GM18867 (cell line): ENCODE data around the gene ADAMTS15.
"Not testable (repeated sequence)": the region's sequence is repeated elsewhere in the genome, so short reads cannot be mapped to it uniquely, and the experiment has no call there.

Experiments
- ATAC-seq: cut with Tn5 transposase; IDR thresholded peaks from one replicate; pipeline ENCODE4 v1.9.1; 2021; ENCODE audit warnings: mild to moderate bottlenecking, moderate library complexity; ENCODE audit not compliant: unreplicated experiment

The ADAMTS15 gene

DNA sequence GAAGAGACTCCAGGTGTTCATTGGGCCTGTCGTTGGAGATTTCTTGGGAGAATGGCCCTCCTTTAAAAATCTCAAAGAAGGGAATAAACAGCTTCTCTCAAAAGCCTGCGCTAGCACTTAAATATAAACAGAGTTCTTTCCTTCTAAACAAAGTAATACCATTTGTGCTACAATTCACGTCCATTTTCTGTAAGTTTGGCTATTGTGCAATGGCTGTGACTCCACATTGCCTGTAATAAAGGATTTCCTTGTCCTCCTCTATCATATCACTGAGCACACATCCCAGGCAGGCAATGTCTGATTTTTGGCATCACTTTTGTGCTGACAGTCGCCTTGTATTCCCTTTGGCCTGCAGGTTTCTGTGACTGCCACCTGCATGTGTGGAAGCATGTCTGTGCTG, 15.1 kb upstream of the ADAMTS15 start:
- ATAC-seq: no peak

DNA sequence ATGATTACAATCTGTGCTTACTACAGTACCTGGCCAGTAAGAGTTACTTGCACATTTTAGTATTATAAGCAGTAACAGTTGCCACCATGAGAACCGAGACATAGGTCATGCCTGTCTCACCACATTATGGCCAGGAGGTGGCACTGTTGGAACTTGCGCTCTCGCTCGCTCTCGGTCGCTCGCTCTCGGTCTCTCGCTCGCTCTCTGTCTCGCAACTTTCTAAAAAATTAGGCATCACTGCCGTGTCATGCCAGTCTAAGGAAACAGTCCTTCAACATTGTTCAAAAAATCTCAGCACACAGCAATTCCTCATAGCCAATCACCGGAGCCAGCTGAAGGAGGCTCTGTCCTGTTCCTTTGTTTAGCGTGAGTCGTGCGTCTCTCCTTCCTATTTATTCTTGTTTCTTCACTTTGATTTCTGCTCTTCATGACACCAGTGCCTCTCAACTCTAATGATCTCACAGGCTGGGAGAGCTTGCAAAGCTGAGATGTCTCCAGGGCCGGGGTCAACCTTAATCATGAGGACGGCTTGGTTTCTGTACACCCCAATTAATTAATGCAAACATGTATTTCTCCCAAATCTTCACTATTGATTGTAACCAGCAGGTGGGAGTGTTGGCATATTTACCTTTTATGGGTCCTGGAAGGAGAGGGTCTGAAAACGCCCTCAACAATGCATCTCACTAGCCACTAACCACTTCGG, 13.8 kb upstream of the ADAMTS15 start:
- peak; percentile 89 for ATAC-seq

GRCh38 chr11:130435671-130436070, 12.8 kb upstream of the ADAMTS15 start:
- no peak for ATAC-seq

DNA sequence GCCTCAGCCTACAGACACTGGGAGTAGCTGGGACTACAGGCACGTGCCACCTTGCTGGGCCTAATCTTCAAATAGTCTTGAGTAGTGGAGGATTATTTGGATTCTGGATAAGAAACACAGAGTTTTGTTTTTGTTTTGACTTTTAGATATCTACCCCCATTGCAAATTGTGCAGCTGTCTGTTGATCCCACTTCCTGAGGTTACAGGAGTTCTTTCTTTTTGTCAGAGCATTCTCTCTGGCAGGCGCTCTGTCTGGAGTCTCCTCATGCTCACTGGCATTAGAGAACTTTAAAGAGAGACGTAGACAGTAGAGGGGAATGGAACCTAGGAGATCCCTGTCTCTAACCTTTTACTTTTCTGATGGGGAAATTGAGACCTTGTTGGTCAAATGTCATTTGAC, 12.3 kb upstream of the ADAMTS15 start:
- ATAC-seq: no peak

- ATAC-seq: no peak
Observed at GRCh38 chr11:130437848-130438247, 10.6 kb upstream of the ADAMTS15 start.

DNA sequence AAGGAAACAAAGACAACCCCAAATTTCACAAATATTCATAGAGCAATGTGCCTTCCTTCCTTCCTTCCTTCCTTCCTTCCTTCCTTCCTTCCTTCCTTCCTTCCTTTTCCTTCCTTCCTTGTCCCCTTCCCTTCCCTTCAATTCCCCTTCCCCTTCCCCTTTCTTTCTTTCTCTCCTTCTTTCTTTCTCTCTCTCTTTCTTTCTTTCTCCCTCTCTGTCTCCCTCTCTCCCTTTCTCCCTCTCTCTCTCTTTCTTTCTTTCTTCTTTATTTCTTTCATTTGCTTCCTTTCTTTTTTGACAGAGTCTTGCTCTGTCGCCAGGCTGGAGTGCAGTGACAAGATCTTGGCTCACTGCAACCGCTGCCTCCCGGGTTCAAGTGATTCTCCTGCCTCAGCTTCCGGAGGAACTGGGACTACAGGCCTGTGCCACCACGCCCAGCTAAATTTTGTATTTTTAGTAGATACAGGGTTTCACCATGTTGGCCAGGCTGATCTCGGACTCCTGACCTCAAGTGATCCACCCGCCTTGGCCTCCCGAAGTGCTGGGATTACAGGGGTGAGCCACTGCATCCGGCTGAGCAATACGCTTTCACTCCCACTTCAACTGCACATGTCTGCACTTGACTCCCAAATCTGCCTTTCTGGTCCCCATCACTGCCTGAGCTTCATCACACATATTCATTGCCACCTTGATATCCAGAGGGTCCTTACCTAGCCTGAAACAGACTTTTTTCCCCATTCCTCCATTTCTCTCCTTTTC, 9.9 kb upstream of the ADAMTS15 start:
- ATAC-seq: not testable (repeated sequence)

- ATAC-seq: no peak
Observed at GRCh38 chr11:130439160-130439519, 9.3 kb upstream of the ADAMTS15 start.

DNA sequence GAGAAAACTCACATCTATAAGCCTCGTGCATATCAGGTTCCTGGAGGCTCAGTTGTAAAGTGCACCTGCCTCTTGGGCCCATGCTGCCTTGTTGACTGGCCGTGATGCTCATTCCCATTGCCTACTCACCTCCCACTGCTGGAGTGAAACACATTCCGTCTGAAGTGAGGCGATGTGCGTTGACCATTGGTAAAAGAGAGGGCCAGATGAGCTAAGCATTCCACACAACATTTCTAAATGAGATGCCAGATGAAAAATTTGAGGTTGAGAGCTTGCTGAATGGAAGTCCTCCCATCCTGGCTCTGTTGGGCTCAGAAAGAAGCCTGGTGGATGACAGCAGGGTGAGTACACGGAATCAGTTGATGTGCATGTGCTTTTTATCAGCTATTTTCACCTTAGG, 8.6 kb upstream of the ADAMTS15 start:
- no peak for ATAC-seq

- no peak for ATAC-seq
Observed at GRCh38 chr11:130441719-130442118, 6.7 kb upstream of the ADAMTS15 start.

DNA sequence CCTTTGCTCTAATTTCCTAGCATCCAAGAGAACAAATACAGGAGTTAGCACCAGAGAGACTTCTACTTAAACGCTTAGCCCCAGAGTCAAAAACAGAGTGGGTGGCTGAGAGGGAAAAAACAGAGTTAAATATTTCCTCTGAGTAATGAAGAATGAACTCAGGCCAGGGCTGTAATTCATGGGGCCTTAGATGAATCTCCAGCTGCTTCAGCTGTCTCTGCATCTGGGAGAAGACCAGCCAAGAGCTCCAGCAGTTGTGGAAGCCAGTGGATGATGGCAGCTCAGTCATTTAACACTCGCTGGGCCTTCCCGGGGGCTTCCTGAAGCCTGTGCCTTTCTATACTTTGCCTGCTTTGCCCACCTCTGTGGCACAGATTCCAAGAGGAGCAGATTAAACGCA, 5.7 kb upstream of the ADAMTS15 start:
- ATAC-seq: no peak

GRCh38 chr11:130445788-130446187, 2.7 kb upstream of the ADAMTS15 start:
- no peak for ATAC-seq

DNA sequence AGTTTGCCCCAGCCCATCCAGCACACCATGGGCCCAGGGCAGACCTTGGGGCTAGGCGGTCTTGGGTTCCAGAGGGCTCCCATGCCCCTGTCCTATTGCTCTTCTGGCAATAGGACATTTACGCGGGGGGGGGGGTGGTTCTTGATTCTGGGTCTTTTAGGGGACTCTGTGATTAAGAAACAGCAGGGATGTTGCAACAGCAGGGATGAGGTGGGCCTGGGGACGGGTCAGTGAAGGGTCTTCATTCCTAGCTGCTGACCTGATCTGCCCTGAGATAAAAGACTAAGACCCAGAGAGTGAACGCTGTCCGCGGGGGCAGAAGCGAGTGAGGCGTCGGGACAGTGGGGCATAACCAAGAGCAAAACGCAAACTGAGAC, 418 bp upstream of the ADAMTS15 start:
- ATAC-seq: no peak

- no peak for ATAC-seq
Observed at GRCh38 chr11:130449310-130449990, 1.0 kb downstream of the ADAMTS15 start.

DNA sequence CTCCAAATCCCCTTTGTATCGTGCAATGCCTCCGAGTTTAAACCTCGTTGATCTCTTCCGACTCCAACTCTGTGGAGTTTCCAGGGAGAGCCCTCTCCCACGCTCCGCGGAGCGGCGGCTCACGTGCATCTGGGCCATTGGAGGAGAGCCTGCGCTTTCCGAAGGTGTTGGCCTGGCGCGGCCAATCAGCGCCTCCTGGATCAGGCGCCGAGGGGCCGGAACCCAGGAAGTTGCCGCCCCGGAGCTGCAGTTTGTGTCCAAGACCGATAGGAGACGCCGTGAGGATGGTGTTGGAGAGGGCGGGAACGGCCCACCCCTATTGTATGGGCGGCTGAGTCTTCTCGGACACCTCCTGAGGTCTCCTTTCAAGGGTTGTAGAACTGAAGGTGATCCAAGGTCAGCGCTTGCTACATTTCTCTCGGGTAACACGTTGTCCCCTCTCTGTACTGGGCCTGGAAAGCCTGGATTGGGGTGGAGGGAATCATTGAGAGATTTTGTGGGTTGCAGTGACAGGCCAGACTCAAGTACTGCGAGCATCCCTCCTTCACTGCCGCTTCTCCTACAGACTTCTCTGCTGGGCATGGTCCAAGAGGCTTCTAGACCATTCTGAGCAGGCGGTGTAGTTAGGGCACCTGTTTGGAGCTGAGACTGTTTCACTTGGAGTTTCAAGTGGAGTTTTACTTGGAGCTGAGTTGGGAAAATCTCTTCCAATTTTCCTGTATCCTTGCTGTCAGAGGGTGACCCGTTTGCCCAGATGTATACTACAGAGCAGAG, 1.7 kb downstream of the ADAMTS15 start:
- no peak for ATAC-seq

GRCh38 chr11:130451231-130452019, 3.0 kb downstream of the ADAMTS15 start:
- ATAC-seq: no peak

- no peak for ATAC-seq
Observed at GRCh38 chr11:130452176-130452575, 3.7 kb downstream of the ADAMTS15 start.

GRCh38 chr11:130452940-130453339, 4.5 kb downstream of the ADAMTS15 start:
- no peak for ATAC-seq

- no peak for ATAC-seq
Observed at GRCh38 chr11:130454491-130455252, 6.2 kb downstream of the ADAMTS15 start.

DNA sequence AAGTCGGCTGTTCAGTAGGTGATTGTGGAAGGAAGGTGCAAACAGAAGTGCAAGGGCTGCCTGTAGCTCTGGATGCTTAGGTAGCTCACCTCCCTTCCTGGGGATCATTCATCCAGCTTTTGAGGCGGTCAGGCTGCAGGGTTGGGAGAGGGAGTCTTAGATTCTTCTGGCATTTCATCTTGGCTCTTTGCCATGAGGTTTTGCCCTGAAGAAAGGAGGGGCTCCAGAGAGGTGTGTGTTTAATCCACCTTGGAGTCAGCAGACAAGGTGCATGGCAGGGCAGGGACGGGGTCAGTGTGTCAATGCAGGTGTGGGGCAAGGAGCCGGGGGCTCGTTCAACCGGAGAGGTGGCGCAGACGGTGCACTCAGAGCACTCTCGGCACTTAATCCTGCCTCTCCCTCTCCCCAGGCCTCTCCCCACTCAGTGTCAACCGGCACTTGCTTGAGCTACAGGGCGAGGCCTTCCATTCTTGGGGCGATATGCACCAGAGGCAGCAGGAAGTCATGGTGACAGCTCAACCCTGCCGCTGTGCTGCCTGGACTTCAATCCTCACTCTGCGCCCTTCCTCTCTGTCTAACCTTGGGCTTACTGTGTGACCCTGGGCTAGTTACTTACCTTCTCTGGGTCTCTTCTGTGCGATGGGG, 7.2 kb downstream of the ADAMTS15 start:
- ATAC-seq: no peak
